GM23248 (cell line): Measurements from ENCODE around the gene PRLR.

ENCODE experiments used
- EZH2 ChIP-seq: fragments of 200-600 bp; sonication (generic); IDR thresholded peaks from 2 replicates; pipeline ENCODE4 v1.6.1; 2018; ENCODE audit warnings: antibody characterized with exemption, mild to moderate bottlenecking; ENCODE audit not compliant: insufficient read depth, poor library complexity, severe bottlenecking
- EZH2phosphoT487 ChIP-seq: fragments of 200-600 bp; sonication (generic); IDR thresholded peaks from 2 replicates; pipeline ENCODE4 v1.6.1; 2018; ENCODE audit warnings: antibody characterized with exemption, moderate library complexity, mild to moderate bottlenecking, low read depth; ENCODE audit not compliant: insufficient read depth

DNA sequence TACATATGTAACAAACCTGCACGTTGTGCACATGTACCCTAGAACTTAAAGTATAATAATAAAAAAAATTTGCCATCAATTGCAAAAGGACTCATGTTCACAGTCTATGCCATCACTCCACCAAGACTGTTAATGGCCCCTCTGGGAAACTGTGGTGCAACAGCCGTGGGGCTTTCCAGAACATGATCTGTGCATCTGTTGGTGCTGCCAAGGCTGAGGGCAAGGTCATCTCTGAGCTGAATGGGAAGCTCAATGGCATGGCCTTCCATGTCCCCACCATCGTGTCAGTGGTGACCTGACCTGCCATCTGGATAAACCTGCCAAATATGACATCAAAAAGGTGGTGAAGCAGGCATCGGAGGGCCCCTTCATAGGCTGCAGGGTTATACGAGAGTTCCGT is 149.2 kb downstream of the PRLR start:
- no peak for TF ChIP-seq EZH2
- TF ChIP-seq EZH2phosphoT487: no peak
